CD4-positive, alpha-beta T cell treated with Interleukin-17A for 4 hours (primary cell): ENCODE results near the gene CFAP210.
"Not testable (repeated sequence)": the region's sequence is repeated elsewhere in the genome, so short reads cannot be mapped to it uniquely, and the experiment has no call there.

Source experiments
- DNase-seq: peaks from one replicate; pipeline ENCODE4 v3.0.0-alpha.2; 2020; ENCODE audit warnings: mixed read lengths

The CFAP210 gene

GRCh38 chr2:169613876-169614275 is 80.3 kb downstream of the CFAP210 start:
- DNase-seq: no peak

GRCh38 chr2:169609264-169609663 is 84.9 kb downstream of the CFAP210 start:
- DNase-seq: no peak

GRCh38 chr2:169599568-169599967 is 94.6 kb downstream of the CFAP210 start:
- DNase-seq: no peak

- no peak for DNase-seq
These were observed 95.2 kb downstream of the CFAP210 start for GRCh38 chr2:169598982-169599381.

- not testable (repeated sequence) for DNase-seq
These were observed 97.7 kb downstream of the CFAP210 start for GRCh38 chr2:169596546-169596945.
